ENCODE measurements around the gene TFCP2.
"Not testable (repeated sequence)": the region's sequence is repeated elsewhere in the genome, so short reads cannot be mapped to it uniquely, and the experiment has no call there.

DNA sequence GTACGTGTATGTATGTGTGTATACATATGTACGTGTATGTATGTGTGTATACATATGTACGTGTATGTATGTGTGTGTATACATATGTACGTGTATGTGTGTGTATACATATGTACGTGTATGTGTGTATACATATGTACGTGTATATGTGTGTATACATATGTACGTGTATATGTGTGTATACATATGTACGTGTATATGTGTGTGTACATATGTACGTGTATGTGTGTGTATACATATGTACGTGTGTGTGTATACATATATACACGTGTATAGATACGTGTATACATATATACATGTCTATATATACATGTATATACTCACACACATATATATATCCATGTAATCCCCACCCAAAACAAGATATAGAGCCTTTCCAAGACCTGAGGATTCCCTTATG lies 46.9 kb upstream of the TFCP2 start:
- TF ChIP-seq, protein P1, sequence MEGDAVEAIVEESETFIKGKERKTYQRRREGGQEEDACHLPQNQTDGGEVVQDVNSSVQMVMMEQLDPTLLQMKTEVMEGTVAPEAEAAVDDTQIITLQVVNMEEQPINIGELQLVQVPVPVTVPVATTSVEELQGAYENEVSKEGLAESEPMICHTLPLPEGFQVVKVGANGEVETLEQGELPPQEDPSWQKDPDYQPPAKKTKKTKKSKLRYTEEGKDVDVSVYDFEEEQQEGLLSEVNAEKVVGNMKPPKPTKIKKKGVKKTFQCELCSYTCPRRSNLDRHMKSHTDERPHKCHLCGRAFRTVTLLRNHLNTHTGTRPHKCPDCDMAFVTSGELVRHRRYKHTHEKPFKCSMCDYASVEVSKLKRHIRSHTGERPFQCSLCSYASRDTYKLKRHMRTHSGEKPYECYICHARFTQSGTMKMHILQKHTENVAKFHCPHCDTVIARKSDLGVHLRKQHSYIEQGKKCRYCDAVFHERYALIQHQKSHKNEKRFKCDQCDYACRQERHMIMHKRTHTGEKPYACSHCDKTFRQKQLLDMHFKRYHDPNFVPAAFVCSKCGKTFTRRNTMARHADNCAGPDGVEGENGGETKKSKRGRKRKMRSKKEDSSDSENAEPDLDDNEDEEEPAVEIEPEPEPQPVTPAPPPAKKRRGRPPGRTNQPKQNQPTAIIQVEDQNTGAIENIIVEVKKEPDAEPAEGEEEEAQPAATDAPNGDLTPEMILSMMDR (conservative IDR thresholded peaks at IDR 0.05; ENCODE audit: low read depth, low read length) = not testable (repeated sequence)
- not testable (repeated sequence) for TF ChIP-seq EZH2 (IDR thresholded peaks at IDR 0.05; ENCODE audit: low read length, unreplicated experiment); EZH2phosphoT487 (IDR thresholded peaks at IDR 0.05; ENCODE audit: borderline replicate concordance, low read length)
